Stimulated activated CD4-positive, alpha-beta T cell treated with anti-CD3 and anti-CD28 coated beads, Interleukin-1b, Interleukin-23, amount 100 ng/mL, for 1 hour (primary cell): ENCODE results near the gene TUBGCP2.
"Not testable (repeated sequence)": the region's sequence is repeated elsewhere in the genome, so short reads cannot be mapped to it uniquely, and the experiment has no call there.

Experiments
- DNase-seq, 2 donors: peaks; one replicate each; pipeline ENCODE4 v3.0.0-alpha.2; 2020; ENCODE audit warnings: low read depth in 2 of 2

The TUBGCP2 gene

GRCh38 chr10:133265052-133265451, 43.6 kb downstream of the TUBGCP2 start:
- DNase-seq, result not testable (repeated sequence)

- DNase-seq, result no peak
These were observed 44.2 kb downstream of the TUBGCP2 start for GRCh38 chr10:133264461-133264860.

- DNase-seq, result no peak
These were observed 45.0 kb downstream of the TUBGCP2 start for GRCh38 chr10:133263674-133264073.

- DNase-seq, result no peak
These were observed 46.0 kb downstream of the TUBGCP2 start for GRCh38 chr10:133262696-133263095.

GRCh38 chr10:133261726-133262325, 46.8 kb downstream of the TUBGCP2 start:
- peak; percentile 72 to 76 for DNase-seq

GRCh38 chr10:133260895-133261725, 47.6 kb downstream of the TUBGCP2 start:
- DNase-seq, result no peak

- no peak for DNase-seq
These were observed 49.1 kb downstream of the TUBGCP2 start for GRCh38 chr10:133259602-133259989.

GRCh38 chr10:133258818-133259601, 49.7 kb downstream of the TUBGCP2 start:
- peak; percentile 47 to 50 for DNase-seq

GRCh38 chr10:133258066-133258817, 50.4 kb downstream of the TUBGCP2 start:
- no peak for DNase-seq

- DNase-seq, result no peak
These were observed 51.1 kb downstream of the TUBGCP2 start for GRCh38 chr10:133257489-133258065.

- DNase-seq, result no peak
These were observed 53.3 kb downstream of the TUBGCP2 start for GRCh38 chr10:133255323-133255722.

GRCh38 chr10:133254421-133255120, 54.1 kb downstream of the TUBGCP2 start:
- no peak for DNase-seq

GRCh38 chr10:133253361-133253955, 55.2 kb downstream of the TUBGCP2 start:
- DNase-seq, result no peak

GRCh38 chr10:133252223-133252552, 56.5 kb downstream of the TUBGCP2 start:
- DNase-seq, result no peak

GRCh38 chr10:133251388-133252222, 57.1 kb downstream of the TUBGCP2 start:
- DNase-seq, result no peak

- DNase-seq, result no peak
These were observed 58.5 kb downstream of the TUBGCP2 start for GRCh38 chr10:133249975-133250754.

GRCh38 chr10:133249094-133249780, 59.4 kb downstream of the TUBGCP2 start:
- DNase-seq, result no peak

- DNase-seq, result no peak
These were observed 60.3 kb downstream of the TUBGCP2 start for GRCh38 chr10:133248334-133248715.
